Kidney (tissue), 14 donors: Measurements from ENCODE around the gene RIC3. TPM values are rescaled to one million over a fixed set of nuclear protein-coding genes. Genes with fewer than 3 reads are reported as not detected.

Experiments used
- DNase-seq, 5 donors: peaks; one replicate each; pipeline ENCODE4 v3.0.0-alpha.2; 2013 to 2020
- FAIRE-seq: peaks from 2 replicates; lab custom pipeline; 2012; peaks lifted over from hg19 to GRCh38; lab: Jason Lieb, UNC
- H3K27ac ChIP-seq, 2 donors: one replicate each; pipeline ENCODE4 v1.7.0; 2013; ENCODE audit warnings: low read depth in 2 of 2, low read length in 2 of 2, inconsistent platforms in 1 of 2
- H3K27me3 ChIP-seq: one replicate; pipeline ENCODE4 v1.7.1; 2013; ENCODE audit warnings: low read length, inconsistent platforms; ENCODE audit not compliant: control insufficient read depth, insufficient read depth
- H3K36me3 ChIP-seq, 3 donors: one replicate each; pipeline versions ENCODE4 v1.7.0 to v1.7.1; 2013; ENCODE audit warnings: low read length in 3 of 3, control low read depth in 1 of 3, inconsistent platforms in 1 of 3; ENCODE audit not compliant: insufficient read depth in 3 of 3, control insufficient read depth in 2 of 3
- H3K4me1 ChIP-seq, 3 donors: one replicate each; pipeline versions ENCODE4 v1.7.0 to v1.7.1; 2013; ENCODE audit warnings: low read length in 3 of 3, inconsistent platforms in 1 of 3, low read depth in 1 of 3; ENCODE audit not compliant: control insufficient read depth in 2 of 3, insufficient read depth in 2 of 3
- H3K4me3 ChIP-seq, 3 donors: one replicate each; pipeline versions ENCODE4 v1.7.0 to v1.8.1; 2013; ENCODE audit warnings: low read length in 3 of 3, control low read depth in 1 of 3, inconsistent platforms in 1 of 3
- H3K9ac ChIP-seq, 3 donors: one replicate each; pipeline versions ENCODE4 v1.7.0 to v1.7.1; 2013; ENCODE audit warnings: low read length in 3 of 3, control low read depth in 1 of 3, inconsistent platforms in 1 of 3
- H3K9me3 ChIP-seq, 3 donors: one replicate each; pipeline versions ENCODE4 v1.7.0 to v1.7.1; 2013; ENCODE audit warnings: low read length in 3 of 3, control low read depth in 1 of 3, inconsistent platforms in 1 of 3; ENCODE audit not compliant: control insufficient read depth in 2 of 3, insufficient read depth in 1 of 3
- CTCF ChIP-seq: IDR thresholded peaks from 3 replicates; pipeline ENCODE4 v1.5.1; 2012; ENCODE audit warnings: mild to moderate bottlenecking, moderate library complexity, borderline replicate concordance; ENCODE audit not compliant: insufficient read depth; ENCODE audit errors: extremely low read depth
- intact Hi-C: fragments of 100-400 bp; cut with DNase I; formaldehyde crosslinking; loops from one replicate; pipeline ENCODE4 v1.11.1; 2022
- polyA plus RNA-seq: library from polyadenylated mRNA; stranded (reverse); fragments of 350-450 nt; fragmentation: Illumina TruSeq; extraction: RNeasy Lipid Tissue Mini Kit (QIAGEN cat#74804); gene quantifications from one replicate; pipeline ENCODE4 v1.2.3, GENCODE V29; 2014; ENCODE audit warnings: low read depth, low replicate concordance; ENCODE audit not compliant: insufficient read depth
- total RNA-seq: library from RNA; stranded (reverse); fragmentation: NEBNext Ultra II Directional; extraction: Animal tissue kit (Norgen Biotek cat#: 25700); gene quantifications from one replicate; pipeline ENCODE4 v1.2.1, GENCODE V29; 2021
- donor health status: control.
- donor health status: control.
- donor health status: control.
- donor health status: control.
- donor health status: control.
- donor health status: DM: yes; HTN: yes; CAD: no.
- donor health status: Normal renal cell carcinoma (clear cell type).

RIC3 gene
- total and polyA plus RNA-seq, 2 donors from 2014 or later = 10.5 to 30.7 TPM

- no peak for TF ChIP-seq CTCF
- no peak overlapping the region for H3K9ac ChIP-seq
- DNase-seq (peak in 2 of 5 donors; percentile 24 to 30), FAIRE-seq (no peak)
- no peaks in the 10 kb centered on the region for H3K9me3 ChIP-seq
- H3K4me3 ChIP-seq = no peak overlapping the region
- H3K27ac ChIP-seq = no peak overlapping the region
- H3K27me3 ChIP-seq = no peaks in the 10 kb centered on the region
- H3K4me1 ChIP-seq = no peaks in the 10 kb centered on the region
- H3K36me3 ChIP-seq = peaks cover 0 to 24% (median 8%) of the 10 kb centered on the region in 3 donors
- intact Hi-C loops = no loop called here
Measured at GRCh38 chr11:8110396-8110795, 58.4 kb downstream of the RIC3 start.

DNA sequence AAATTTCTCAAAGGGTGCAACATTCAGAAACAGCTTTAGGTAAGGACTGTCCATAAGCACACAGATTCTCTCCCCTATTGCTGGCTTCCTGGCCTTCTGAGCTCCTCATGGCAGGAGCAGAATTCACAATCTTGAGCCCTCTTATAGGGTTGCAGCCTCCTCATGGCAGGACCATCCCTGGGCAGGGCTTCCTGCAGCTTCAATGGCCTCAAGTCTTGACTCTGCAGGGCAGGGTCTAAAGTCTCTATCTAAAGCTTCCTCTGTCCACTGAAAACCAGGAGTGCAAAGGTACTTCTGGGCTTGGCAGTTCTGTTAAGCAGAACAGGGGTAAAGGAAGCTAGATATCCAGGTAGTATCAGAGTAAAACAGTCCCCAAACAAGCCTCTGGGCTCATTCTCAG, 59.1 kb downstream of the RIC3 start:
- H3K9me3 ChIP-seq = no peaks in the 10 kb centered on the region
- FAIRE-seq (no peak), DNase-seq (no peak)
- intact Hi-C loops = no loop called here
- no peaks in the 10 kb centered on the region for H3K27me3 ChIP-seq
- H3K4me1 ChIP-seq = no peaks in the 10 kb centered on the region
- TF ChIP-seq CTCF = no peak
- no peak overlapping the region for H3K27ac ChIP-seq
- H3K9ac ChIP-seq = no peak overlapping the region
- no peak overlapping the region for H3K4me3 ChIP-seq
- peaks cover 0 to 25% (median 11%) of the 10 kb centered on the region in 3 donors for H3K36me3 ChIP-seq

- no peak overlapping the region for H3K4me3 ChIP-seq
- no peak for TF ChIP-seq CTCF
- FAIRE-seq = no peak
- H3K9ac ChIP-seq = no peak overlapping the region
- no peaks in the 10 kb centered on the region for H3K4me1 ChIP-seq
- intact Hi-C loops = no loop called here
- DNase-seq = peak in 1 of 5 donors; percentile 12
- H3K36me3 ChIP-seq = peaks cover 0 to 32% (median 14%) of the 10 kb centered on the region in 3 donors
- no peak overlapping the region for H3K27ac ChIP-seq
- H3K9me3 ChIP-seq = no peaks in the 10 kb centered on the region
- H3K27me3 ChIP-seq = no peaks in the 10 kb centered on the region
Measured at GRCh38 chr11:8108421-8108820, 60.4 kb downstream of the RIC3 start.

DNA sequence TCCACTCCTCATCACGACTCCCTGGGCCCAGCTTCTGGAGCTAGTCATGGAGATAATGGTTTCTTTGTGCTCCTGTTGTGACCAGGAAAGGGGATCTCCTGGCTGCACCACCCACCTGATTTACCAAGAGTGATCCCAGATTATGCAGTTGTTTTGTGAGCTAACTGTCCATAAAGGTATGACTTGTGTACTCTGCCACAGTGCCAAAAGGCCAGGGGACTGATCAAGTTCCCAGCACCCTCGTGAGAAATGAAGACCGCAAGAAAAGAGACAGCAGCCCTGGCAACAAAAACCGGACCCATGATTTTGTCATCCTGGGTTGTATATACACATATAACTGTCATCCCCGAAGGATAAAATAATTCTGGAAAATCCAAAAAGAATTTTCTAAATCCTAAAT, 61.2 kb downstream of the RIC3 start:
- DNase-seq = no peak
- FAIRE-seq = no peak
- Histone ChIP-seq H3K27ac (no peak overlapping the region), H3K4me3 (no peak overlapping the region), H3K9ac (no peak overlapping the region), H3K36me3 (peaks cover 0 to 36% (median 14%) of the 10 kb centered on the region in 3 donors), H3K27me3 (no peaks in the 10 kb centered on the region), H3K4me1 (no peaks in the 10 kb centered on the region), H3K9me3 (no peaks in the 10 kb centered on the region)
- TF ChIP-seq CTCF = no peak
- intact Hi-C loops = no loop called here
